Aorta (tissue), 5 donors: ENCODE measurements around the gene FAM227B. TPM values are rescaled to one million over a fixed set of nuclear protein-coding genes. Genes with fewer than 3 reads are reported as not detected.
A peak's percentile ranks its signal among the peaks of the same experiment; 100 is the strongest.

ENCODE experiments used
- ATAC-seq: fragments of 200-7000 bp; cut with Tn5 transposase; one replicate; pipeline ENCODE4 v1.9.1; 2022; ENCODE audit warnings: moderate library complexity; ENCODE audit not compliant: low FRiP score
- DNase-seq, 2 donors: peaks; one replicate each; pipeline ENCODE4 v3.0.0-alpha.2; 2020
- H3K27ac ChIP-seq, 2 donors: one replicate each; pipeline ENCODE4 v1.5.1; 2013; ENCODE audit warnings: low read length in 2 of 2, mild to moderate bottlenecking in 2 of 2, moderate library complexity in 2 of 2, control low read depth in 1 of 2, inconsistent platforms in 1 of 2, low read depth in 1 of 2
- H3K27me3 ChIP-seq, 2 donors: one replicate each; pipeline ENCODE4 v1.6.1; 2013; ENCODE audit warnings: control low read depth in 1 of 2, low read length in 1 of 2, mild to moderate bottlenecking in 1 of 2, moderate library complexity in 1 of 2; ENCODE audit not compliant: insufficient read depth in 2 of 2, control insufficient read depth in 1 of 2
- H3K36me3 ChIP-seq, 2 donors: one replicate each; pipeline ENCODE4 v1.6.1; 2013; ENCODE audit warnings: control low read depth in 1 of 2, low read length in 1 of 2, mild to moderate bottlenecking in 1 of 2; ENCODE audit not compliant: insufficient read depth in 2 of 2, control insufficient read depth in 1 of 2
- H3K4me1 ChIP-seq, 2 donors: one replicate each; pipeline ENCODE4 v1.6.1; 2013; ENCODE audit warnings: low read length in 2 of 2, control low read depth in 1 of 2, mild to moderate bottlenecking in 1 of 2, moderate library complexity in 1 of 2; ENCODE audit not compliant: insufficient read depth in 2 of 2, control insufficient read depth in 1 of 2
- H3K4me3 ChIP-seq, 2 donors: one replicate each; pipeline ENCODE4 v1.5.1; 2013; ENCODE audit warnings: low read length in 2 of 2, control low read depth in 1 of 2, mild to moderate bottlenecking in 1 of 2
- H3K9me3 ChIP-seq: one replicate; pipeline ENCODE4 v1.6.1; 2013; ENCODE audit warnings: mild to moderate bottlenecking, low read length; ENCODE audit not compliant: control insufficient read depth
- WGBS, 2 donors: extraction: QIAGEN DNeasy Blood & Tissue Kit; methylation state at CpG; one replicate each; pipeline ENCODE4 v1.1.7; 2013; 5-methylcytosine and 5-hydroxymethylcytosine counted together
- intact Hi-C, 2 donors: fragments of 100-400 bp; cut with DNase I; formaldehyde crosslinking; loops; one replicate each; pipeline versions ENCODE4 v1.14.2 to v1.15.0; 2022
- polyA plus RNA-seq, 2 donors: library from polyadenylated mRNA; stranded (reverse); fragments of 200-250 nt; gene quantifications; one replicate each; pipeline ENCODE4 v1.2.3, GENCODE V29; 2013
- total RNA-seq, 2 donors: library from RNA; stranded (reverse); fragmentation: NEBNext Ultra II Directional; extraction: Animal tissue kit (Norgen Biotek cat#: 25700); gene quantifications; one replicate each; pipeline ENCODE4 v1.2.1, GENCODE V29; 2021
- donor health status: healthy with polysubstance abuse.
- donor health status: Bipolar disorder and iron deficiency.
- donor health status: DM: no; HTN: no; CAD: no.
- donor health status: DM: no; HTN: no; CAD: no.
- donor health status: DM: yes; HTN: yes; CAD: no.

The FAM227B gene
- total and polyA plus RNA-seq, 4 donors = 4.2 to 6.4 (median 5.0) TPM

- ATAC-seq = peak; percentile 20
- intact Hi-C loops = no loop called here
- Histone ChIP-seq H3K36me3 (no peaks in the 10 kb centered on the region), H3K4me3 (no peak overlapping the region), H3K4me1 (no peaks in the 10 kb centered on the region), H3K9me3 (no peaks in the 10 kb centered on the region), H3K27ac (no peak overlapping the region), H3K27me3 (no peaks in the 10 kb centered on the region)
- DNase-seq = no peak
- 92 to 100% methylated on average over 1 of the region's 1 CpG for WGBS, 2 donors
Measured at GRCh38 chr15:49430046-49430445, 190.6 kb downstream of the FAM227B start.

- no peaks in the 10 kb centered on the region for H3K9me3 ChIP-seq
- H3K27me3 ChIP-seq = no peaks in the 10 kb centered on the region
- WGBS, 2 donors = 61 to 63% methylated on average over 5 of the region's 5 CpGs
- intact Hi-C loops = loop anchor here in 1 of 2 donors (10.0 kb wide), 1 partner anchor 716 kb away; no protein-coding TSS in a partner anchor
- DNase-seq (no peak), ATAC-seq (peak; percentile 63)
- no peak overlapping the region for H3K4me3 ChIP-seq
- H3K27ac ChIP-seq = no peak overlapping the region
- H3K4me1 ChIP-seq = no peaks in the 10 kb centered on the region
- H3K36me3 ChIP-seq = no peaks in the 10 kb centered on the region
Measured at GRCh38 chr15:49428409-49429095, 192.1 kb downstream of the FAM227B start.

- DNase-seq = no peak
- intact Hi-C loops = loop anchor here in 1 of 2 donors (10.0 kb wide), 1 partner anchor 717 kb away; no protein-coding TSS in a partner anchor
Measured at GRCh38 chr15:49427372-49427771, 193.2 kb downstream of the FAM227B start.

GRCh38 chr15:49424954-49425353, 195.7 kb downstream of the FAM227B start:
- intact Hi-C loops = loop anchor here (5.0 to 10.0 kb wide), 2 partner anchors 188 to 720 kb away; no protein-coding TSS in a partner anchor
- no peak for DNase-seq
- 33 to 58% methylated on average over 1 of the region's 1 CpG for WGBS, 2 donors
- H3K4me1 ChIP-seq = no peaks in the 10 kb centered on the region
- H3K27ac ChIP-seq = no peak overlapping the region
- H3K27me3 ChIP-seq = no peaks in the 10 kb centered on the region
- H3K4me3 ChIP-seq = no peak overlapping the region
- no peak for ATAC-seq
- H3K36me3 ChIP-seq = no peaks in the 10 kb centered on the region
- no peaks in the 10 kb centered on the region for H3K9me3 ChIP-seq

More at GRCh38 chr15:49427372-49427771, 193.2 kb downstream of the FAM227B start:
- H3K4me1 ChIP-seq = no peaks in the 10 kb centered on the region
- H3K9me3 ChIP-seq = no peaks in the 10 kb centered on the region
- H3K36me3 ChIP-seq = no peaks in the 10 kb centered on the region
- H3K27ac ChIP-seq = no peak overlapping the region
- no peak for ATAC-seq
- no peak overlapping the region for H3K4me3 ChIP-seq
- no peaks in the 10 kb centered on the region for H3K27me3 ChIP-seq

GRCh38 chr15:49423901-49424550, 196.6 kb downstream of the FAM227B start:
- Histone ChIP-seq H3K36me3 (no peaks in the 10 kb centered on the region), H3K27ac (no peak overlapping the region), H3K9me3 (no peaks in the 10 kb centered on the region), H3K27me3 (no peaks in the 10 kb centered on the region), H3K4me3 (no peak overlapping the region), H3K4me1 (no peaks in the 10 kb centered on the region)
- DNase-seq (no peak), ATAC-seq (no peak)
- 76 to 79% methylated on average over 6 of the region's 6 CpGs for WGBS, 2 donors
- intact Hi-C loops = loop anchor here (5.0 to 10.0 kb wide), 2 partner anchors 187 to 721 kb away; no protein-coding TSS in a partner anchor

- H3K9me3 ChIP-seq = no peaks in the 10 kb centered on the region
- no peaks in the 10 kb centered on the region for H3K36me3 ChIP-seq
- H3K4me3 ChIP-seq = peak within 1 kb of the TSS in 1 of 2 donors; percentile 34
- DNase-seq (no peak), ATAC-seq (peak; percentile 71)
- intact Hi-C loops = loop anchor here (5.0 to 10.0 kb wide), 2 partner anchors 186 to 722 kb away; no protein-coding TSS in a partner anchor
- no peaks in the 10 kb centered on the region for H3K27me3 ChIP-seq
- WGBS, 2 donors = 19 to 20% methylated on average over 4 of the region's 4 CpGs
- no peak within 1 kb of the TSS for H3K27ac ChIP-seq
- no peaks in the 10 kb centered on the region for H3K4me1 ChIP-seq
Measured at GRCh38 chr15:49423021-49423420, 197.6 kb downstream of the FAM227B start, which contains the start of gene FGF7. Gene FGF7, plus strand, starts transcription at chr15:49423242. Its CDS starts 1,056 bp downstream, at chr15:49424298.

- peak; percentile 53 to 73 for DNase-seq
- 6 to 9% methylated on average over 9 of the region's 9 CpGs for WGBS, 2 donors
- peak overlapping the region in 1 of 2 donors; percentile 34 for H3K4me3 ChIP-seq
- H3K9me3 ChIP-seq = no peaks in the 10 kb centered on the region
- intact Hi-C loops = loop anchor here (5.0 to 10.0 kb wide), 2 partner anchors 185 to 723 kb away; no protein-coding TSS in a partner anchor
- ATAC-seq = peak; percentile 87
- H3K4me1 ChIP-seq = no peaks in the 10 kb centered on the region
- no peak overlapping the region for H3K27ac ChIP-seq
- no peaks in the 10 kb centered on the region for H3K36me3 ChIP-seq
- H3K27me3 ChIP-seq = no peaks in the 10 kb centered on the region
Measured at GRCh38 chr15:49421991-49422390, 198.6 kb downstream of the FAM227B start.

GRCh38 chr15:49418811-49419210, 201.8 kb downstream of the FAM227B start:
- intact Hi-C loops = no loop called here
- Histone ChIP-seq H3K4me1 (no peaks in the 10 kb centered on the region), H3K9me3 (no peaks in the 10 kb centered on the region), H3K27me3 (no peaks in the 10 kb centered on the region), H3K27ac (no peak overlapping the region), H3K4me3 (no peak overlapping the region), H3K36me3 (no peaks in the 10 kb centered on the region)
- ATAC-seq = no peak
- no peak for DNase-seq
- WGBS, 2 donors = 79 to 85% methylated on average over 1 of the region's 1 CpG
